Measurements from ENCODE around the gene PLCH2.
"Not testable (repeated sequence)": the region's sequence is repeated elsewhere in the genome, so short reads cannot be mapped to it uniquely, and the experiment has no call there.

Gene PLCH2

DNA sequence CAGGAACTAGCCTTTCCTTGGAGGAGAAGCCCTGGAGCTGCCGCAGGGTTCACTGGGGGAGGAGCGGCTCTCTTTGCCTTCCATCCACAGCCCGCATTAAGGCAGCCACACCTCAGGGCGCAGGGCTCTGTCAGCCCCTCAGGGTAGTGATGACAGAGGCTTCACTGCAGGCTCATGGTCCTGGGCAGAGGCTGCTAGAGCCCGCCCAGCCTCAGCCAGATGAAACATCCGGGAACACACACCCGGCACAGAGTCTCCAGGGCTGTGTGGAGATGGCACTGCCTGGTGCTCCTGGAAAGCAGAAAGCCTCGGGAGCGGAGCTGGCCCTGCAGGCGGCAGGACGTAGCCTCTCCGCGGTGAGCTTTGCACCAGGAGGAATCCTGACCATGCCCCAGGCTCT is 34.3 kb upstream of the PLCH2 start:
- no peak for DNase-seq

DNA sequence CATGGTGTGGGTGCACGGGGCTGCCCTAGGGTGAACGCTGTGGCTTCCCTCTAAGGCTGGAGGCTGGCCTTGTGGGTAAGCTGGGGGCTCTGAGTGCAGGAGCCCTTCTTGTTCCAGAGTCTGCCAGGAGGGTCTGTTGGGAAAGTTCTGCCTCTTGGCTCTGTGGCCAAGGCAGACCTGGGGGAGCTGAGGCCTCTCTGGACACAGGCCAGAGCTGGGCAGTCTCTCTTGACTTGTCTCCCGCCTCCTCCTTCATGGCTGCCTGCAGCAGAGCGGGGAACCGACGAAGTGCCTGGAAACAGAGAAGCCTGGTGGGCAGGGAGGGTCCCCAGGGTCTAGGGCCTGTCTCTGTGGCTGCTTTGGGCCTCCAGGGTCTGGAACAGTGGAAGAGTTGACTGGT is 33.4 kb upstream of the PLCH2 start:
- DNase-seq: no peak

DNA sequence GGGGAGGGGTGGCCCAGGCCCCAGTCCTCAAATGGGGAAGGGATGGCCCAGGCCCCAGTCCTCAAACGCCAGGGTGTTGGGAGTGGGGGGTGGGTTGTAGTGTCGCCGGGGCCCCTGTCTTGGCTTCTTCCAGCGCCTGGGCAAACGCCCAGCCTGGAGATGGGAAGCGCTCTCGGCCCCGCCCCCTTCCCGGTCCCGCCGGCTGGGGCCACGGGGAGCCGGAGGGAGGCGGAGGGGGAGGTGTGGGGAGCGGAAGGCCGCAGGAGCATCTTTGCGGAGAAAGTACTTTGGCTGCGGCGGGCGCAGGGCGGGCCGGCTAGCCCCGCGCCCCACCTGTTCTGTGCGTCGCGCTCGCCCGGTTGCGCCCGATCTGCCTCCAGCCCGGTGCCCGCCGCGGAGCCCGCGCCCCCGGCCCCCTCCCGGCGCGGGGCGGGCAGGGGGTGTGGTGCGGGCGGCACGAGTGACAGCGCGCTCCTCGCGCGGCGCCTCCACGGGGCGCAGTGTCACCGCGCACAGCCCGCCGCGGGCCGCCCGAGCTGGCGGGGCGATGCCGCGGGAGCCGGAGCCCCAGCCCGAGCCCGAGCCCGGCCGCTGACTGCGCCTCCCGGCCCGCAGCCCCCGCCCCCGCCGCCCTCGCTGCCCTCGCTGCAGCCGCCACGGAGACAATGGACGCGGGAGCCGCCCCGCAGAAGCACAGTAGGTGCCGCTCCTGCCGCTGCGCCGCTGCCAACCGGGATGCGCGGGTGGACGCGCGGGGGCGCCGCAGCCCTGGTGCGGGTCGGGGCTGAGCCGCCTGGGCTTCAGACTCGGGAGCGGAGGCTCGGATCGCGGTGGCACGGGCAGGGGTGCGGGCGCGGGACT is 32.6 kb upstream of the PLCH2 start:
- no peak for DNase-seq

DNA sequence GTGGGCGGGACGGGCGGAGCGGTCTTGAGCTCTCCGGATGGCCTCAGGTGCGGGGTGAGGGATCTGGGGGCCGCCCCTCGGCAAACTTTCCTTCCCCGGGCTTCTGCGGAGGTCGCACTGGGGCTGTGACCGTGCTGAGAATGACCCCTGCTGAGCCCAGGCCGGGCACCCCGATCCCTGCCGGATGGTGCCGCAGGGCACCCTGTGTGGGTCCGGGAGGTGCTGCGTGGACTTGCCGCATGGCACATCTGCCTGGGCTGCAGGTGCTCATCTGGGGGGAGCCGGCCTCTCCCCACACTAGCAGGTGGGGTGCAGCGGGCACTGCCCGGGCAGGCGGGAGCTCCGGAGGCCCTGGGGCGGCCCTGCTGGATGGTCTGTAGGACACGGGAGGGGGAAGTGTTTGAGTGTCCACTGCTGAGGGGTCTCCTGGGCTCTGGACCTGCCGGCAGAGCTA is 31.9 kb upstream of the PLCH2 start:
- DNase-seq: no peak

- no peak for DNase-seq
Measured at GRCh38 chr1:2445162-2445822, 30.8 kb upstream of the PLCH2 start.

GRCh38 chr1:2445823-2446215 is 30.3 kb upstream of the PLCH2 start:
- DNase-seq: no peak

GRCh38 chr1:2446394-2446793 is 29.7 kb upstream of the PLCH2 start:
- DNase-seq: no peak

DNA sequence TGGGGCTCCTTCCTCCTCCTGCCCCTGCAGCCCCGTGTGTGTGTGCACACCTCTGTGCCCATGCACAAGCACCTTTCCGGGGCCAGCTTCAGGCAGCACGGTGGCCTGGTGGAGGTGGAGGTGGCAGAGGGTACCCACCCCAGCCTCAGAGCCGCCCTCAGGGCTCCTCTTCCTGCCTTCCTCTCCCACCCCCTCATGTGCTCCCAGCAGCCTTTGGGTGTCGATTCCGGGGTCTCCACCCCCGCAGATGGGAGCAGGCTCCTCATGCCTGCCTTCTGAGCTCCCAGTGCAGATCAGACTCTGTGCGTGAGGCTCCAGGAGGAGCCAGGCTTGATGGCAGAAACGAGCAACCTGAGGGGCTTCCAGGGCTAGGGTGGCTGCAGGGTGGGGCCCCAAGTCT is 29.2 kb upstream of the PLCH2 start:
- no peak for DNase-seq

GRCh38 chr1:2447276-2448097 is 28.6 kb upstream of the PLCH2 start:
- DNase-seq: no peak

GRCh38 chr1:2448098-2448445 is 28.0 kb upstream of the PLCH2 start:
- DNase-seq: no peak

DNA sequence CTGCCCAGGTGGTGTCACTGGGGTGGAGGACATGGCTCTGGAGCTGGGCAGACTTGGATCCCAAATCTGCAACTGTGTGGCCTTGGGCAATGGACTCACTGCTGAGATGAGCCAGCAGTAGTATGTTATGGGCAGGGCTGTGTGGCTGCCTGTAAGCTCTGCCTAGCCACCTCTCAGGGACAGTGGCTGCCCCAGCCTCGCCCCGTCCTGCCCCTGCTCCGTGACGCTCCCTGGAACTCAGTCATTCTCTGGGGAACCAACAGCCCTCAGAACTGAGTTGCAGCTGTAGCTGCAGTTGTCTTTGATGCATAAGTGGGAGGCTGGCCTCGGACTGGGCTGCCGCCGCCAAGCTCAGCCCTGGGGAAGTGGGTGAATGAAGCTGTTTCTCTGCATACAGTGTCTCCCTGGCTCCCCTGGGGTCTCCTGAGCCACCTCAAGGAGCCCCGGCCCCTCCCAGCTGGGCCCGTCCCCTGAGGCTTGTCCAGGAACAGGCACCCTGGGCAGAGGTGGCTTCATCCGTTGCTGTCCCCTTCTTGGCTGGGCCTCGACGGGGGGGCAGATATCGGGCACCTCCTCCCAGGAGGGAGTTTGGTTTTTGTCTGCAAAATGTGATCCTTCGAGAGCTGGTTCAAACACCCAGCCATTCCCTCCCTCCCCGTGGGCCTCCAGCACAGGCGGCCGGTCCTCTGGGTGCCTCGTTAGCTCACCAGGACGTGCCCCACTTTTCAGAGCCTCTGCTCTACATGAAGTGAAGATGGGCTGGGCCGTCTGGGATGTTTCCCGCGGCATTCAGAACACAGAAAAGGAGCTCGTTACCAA is 26.2 kb upstream of the PLCH2 start:
- DNase-seq: no peak

GRCh38 chr1:2451741-2452140 is 24.3 kb upstream of the PLCH2 start:
- DNase-seq: no peak

GRCh38 chr1:2452201-2452931 is 23.7 kb upstream of the PLCH2 start:
- no peak for DNase-seq

GRCh38 chr1:2452932-2453315 is 23.2 kb upstream of the PLCH2 start:
- no peak for DNase-seq

DNA sequence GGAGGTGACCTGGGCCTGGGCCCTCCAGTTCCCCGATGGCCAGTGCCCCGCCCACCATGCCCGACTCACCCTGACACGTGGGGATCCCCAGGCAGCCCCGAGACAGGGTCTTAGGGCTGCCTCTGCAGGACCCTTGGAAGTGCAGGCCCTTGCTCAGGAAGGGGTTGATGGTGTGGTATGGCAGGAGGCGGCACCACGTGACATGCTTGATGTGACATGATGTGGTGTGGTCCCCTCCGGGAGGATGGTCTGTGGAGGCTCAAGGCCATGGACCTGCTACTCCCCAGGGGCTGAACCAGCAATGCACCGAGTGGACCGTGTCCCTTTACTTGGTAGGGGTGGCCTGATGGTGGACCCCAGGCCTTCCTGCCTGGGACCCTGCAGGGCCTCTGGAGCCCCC is 21.9 kb upstream of the PLCH2 start:
- no peak for DNase-seq

DNA sequence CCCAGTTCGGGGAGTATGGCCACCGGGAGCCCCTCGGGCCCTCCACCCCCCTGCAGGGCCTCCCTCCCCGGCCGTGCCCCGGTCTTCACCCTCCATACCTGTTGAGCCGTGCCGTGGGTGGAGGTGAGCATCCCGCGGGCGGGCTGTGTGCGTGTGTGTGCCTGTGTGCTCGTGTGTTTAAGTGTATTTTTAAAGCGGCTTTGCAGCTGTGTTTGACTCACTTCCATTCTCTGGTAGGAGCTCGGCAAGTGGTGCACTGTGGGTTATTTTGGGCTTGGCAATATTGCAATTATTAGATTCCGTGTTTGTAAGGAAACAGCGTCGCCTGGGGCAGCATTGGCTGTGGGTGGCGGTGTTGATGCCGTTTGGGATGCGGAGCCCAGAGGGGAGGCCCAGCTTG is 20.3 kb upstream of the PLCH2 start:
- no peak for DNase-seq

DNA sequence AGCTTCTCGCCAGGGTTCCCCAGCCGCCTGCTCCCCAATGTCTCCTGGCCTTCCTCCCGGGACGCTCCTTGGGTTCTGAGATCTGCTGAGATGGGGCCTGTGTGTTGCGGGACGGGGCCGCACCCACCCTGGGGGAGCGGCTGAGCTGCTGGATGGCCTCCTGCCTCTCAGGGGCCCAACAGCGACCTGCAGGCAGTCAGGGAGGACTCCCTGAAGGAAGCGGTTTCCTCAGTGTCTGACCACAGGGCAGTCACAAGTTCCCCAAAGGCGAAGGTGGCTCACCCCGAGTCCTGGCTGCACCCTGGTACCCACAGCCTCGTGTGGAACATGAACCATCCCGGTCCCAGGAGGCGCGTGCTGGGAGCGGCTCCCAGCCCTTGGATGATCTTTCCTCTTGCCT is 18.6 kb upstream of the PLCH2 start:
- DNase-seq: no peak

GRCh38 chr1:2458687-2459086 is 17.4 kb upstream of the PLCH2 start:
- DNase-seq: no peak

DNA sequence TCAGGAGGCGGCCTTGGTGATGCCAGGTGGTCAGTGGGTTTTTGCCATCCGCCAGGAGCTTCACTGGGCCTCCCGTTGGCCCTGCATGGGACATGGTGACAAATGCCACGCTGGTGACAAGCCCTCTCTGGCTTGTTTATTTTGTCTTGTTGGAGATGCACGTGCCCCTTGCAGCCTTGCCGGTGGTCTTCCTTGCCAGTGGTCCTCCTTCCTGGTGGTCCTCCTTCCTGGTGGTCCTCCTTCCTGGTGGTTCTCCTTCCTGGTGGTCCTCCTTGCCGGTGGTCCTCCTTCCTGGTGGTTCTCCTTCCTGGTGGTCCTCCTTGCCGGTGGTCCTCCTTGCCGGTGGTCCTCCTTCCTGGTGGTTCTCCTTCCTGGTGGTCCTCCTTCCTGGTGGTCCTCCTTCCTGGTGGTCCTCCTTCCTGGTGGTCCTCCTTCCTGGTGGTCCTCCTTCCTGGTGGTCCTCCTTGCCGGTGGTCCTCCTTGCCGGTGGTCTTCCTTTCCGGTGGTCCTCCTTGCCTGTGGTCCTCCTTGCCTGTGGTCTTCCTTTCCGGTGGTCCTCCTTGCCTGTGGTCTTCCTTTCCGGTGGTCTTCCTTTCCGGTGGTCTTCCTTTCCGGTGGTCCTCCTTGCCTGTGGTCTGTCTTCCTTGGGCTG is 16.9 kb upstream of the PLCH2 start:
- not testable (repeated sequence) for DNase-seq

DNA sequence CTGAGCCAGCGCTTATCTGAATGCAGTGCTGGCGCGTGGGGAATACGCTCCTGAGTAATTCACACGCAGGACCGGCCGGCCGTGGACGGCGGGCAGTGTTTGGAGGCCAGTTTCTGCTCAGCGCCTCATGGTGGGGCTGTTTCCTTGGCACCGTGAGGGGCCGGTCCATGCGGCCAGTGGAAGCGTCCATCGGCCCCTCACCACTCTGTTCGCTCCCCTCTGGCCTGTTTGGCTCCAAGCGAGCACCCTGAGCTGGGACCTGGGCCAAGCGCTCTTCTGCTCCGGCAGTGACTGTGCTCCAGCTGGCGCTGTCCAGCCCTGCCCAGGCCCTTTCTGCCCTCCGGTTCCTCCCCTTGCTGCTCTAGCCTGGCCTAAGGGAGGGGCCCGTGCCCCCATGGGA is 16.3 kb upstream of the PLCH2 start:
- no peak for DNase-seq

DNA sequence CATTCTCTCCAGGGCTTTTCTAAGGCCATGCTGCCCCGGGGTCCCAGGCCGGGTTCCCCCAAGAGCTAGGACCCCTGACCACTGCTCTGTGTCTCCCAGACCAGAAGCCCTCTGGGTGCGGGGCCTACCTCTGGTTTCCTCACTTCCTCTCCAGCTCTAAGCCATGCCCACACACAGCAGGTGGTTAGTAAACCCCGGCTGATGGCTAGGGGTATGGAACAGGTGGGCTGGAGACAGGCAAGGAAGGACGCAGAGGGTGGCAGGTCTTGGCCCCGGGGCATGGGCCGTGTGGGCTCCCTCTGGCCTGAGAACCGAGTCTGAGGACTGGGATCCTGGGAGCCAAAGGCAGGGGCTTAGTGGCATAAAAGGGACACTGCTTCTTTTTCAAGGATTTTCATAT is 15.9 kb upstream of the PLCH2 start:
- DNase-seq: no peak
